GM12874 (cell line): ENCODE measurements around the gene OGFOD1.

Experiments used
- TF ChIP-seq, protein P1 (sequence below): IDR thresholded peaks from 2 replicates; pipeline ENCODE4 v1.5.1; 2011; ENCODE audit warnings: low read depth, mild to moderate bottlenecking, control low read depth, low read length, moderate library complexity; ENCODE audit not compliant: insufficient read depth

OGFOD1 gene

DNA sequence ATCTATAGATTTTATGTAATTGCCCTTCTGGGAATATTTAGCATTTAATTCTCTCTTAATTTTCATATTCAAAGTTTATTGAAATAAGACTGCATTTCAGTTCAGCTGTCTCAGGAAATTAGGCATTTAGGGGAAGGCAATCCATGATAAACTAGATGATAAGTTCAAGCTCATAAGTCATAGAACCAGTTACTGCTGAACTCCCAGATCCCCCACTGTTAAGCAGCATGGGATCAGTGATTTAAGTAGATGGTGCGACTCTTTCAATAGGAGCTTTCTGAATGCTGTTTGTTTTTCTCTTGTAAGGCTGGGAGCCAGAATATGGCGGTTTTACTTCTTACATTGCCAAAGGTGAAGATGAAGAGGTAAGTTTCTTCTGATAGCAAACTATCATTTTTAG lies 23.8 kb downstream of the OGFOD1 start:
- TF ChIP-seq, protein P1, sequence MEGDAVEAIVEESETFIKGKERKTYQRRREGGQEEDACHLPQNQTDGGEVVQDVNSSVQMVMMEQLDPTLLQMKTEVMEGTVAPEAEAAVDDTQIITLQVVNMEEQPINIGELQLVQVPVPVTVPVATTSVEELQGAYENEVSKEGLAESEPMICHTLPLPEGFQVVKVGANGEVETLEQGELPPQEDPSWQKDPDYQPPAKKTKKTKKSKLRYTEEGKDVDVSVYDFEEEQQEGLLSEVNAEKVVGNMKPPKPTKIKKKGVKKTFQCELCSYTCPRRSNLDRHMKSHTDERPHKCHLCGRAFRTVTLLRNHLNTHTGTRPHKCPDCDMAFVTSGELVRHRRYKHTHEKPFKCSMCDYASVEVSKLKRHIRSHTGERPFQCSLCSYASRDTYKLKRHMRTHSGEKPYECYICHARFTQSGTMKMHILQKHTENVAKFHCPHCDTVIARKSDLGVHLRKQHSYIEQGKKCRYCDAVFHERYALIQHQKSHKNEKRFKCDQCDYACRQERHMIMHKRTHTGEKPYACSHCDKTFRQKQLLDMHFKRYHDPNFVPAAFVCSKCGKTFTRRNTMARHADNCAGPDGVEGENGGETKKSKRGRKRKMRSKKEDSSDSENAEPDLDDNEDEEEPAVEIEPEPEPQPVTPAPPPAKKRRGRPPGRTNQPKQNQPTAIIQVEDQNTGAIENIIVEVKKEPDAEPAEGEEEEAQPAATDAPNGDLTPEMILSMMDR: no peak

DNA sequence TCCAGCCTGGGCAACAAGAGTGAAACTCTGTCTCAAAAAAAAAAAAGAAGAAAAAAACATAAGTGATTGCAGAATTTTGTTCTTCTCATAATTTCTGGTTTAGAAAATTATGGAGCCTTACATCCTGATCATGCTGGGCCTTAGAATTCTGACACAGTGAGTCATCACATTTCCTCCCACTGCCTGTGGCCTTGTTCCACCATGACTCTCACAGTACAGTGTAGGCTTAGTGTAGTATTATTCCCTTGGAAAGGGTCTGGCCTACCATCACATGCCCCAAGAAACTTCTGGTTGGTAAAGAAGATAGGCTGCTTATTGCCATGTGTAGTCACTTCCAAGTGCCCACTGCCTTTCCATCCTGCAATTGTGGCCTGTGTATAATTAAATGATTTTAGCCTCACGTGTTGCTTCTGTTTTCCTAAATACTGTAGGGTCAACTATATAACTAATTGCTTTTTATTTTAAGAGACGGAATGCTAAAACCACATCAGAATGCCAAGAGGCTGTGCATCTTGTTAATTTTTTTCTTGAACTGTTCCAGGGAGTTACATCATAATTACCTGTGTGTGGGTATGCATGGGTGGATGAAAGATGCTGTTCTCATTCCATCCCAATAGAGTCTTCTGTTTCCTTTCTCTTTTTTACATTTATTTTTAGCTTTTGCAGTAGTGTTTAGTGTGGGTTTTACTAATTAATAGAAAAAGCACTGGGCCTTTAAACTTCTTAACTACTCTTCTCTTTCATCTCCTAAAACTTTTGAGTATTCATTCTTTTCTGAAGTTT lies 25.9 kb downstream of the OGFOD1 start:
- TF ChIP-seq, protein P1: no peak

DNA sequence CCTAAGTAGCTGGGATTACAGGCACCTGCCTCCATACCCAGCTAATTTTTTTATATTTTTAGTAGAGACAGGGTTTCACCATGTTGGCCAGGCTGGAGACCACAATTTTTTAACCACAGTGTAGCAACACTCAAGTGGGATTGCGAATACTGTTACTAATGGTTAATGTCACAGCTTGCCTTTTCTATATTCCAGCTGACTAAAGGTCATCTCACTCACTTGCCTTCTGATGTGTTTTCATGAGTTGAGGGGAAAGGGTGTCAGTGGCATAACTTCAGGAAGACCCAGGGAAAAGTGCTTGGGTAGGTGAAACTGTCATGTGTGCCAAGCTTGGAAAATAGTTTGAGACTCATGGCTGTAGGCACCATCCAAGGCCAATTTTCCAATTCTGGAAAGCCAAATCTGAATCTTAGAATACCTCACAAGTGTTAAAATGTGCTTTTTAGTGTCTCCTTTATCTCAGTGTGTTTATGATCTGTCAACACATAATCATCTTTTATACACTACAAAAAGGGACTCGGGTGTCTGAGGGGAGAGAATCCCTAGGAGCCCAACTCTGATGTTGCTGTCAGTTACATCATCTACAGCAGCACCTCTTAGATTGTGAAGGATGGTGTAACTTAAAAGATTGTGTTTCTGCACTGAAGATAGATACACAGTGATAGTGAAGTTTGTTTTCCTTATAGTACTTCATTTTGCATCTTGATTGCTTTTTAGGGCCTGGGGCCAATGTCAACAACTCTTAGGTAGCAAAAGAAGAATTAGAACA lies 27.1 kb downstream of the OGFOD1 start:
- TF ChIP-seq, protein P1: no peak

GRCh38 chr16:56479469-56479868 lies 28.1 kb downstream of the OGFOD1 start:
- TF ChIP-seq, protein P1: no peak

- TF ChIP-seq, protein P1: no peak
Measured at GRCh38 chr16:56480776-56481467, 29.6 kb downstream of the OGFOD1 start.

- TF ChIP-seq, protein P1: no peak
Measured at GRCh38 chr16:56481468-56482122, 30.2 kb downstream of the OGFOD1 start.

DNA sequence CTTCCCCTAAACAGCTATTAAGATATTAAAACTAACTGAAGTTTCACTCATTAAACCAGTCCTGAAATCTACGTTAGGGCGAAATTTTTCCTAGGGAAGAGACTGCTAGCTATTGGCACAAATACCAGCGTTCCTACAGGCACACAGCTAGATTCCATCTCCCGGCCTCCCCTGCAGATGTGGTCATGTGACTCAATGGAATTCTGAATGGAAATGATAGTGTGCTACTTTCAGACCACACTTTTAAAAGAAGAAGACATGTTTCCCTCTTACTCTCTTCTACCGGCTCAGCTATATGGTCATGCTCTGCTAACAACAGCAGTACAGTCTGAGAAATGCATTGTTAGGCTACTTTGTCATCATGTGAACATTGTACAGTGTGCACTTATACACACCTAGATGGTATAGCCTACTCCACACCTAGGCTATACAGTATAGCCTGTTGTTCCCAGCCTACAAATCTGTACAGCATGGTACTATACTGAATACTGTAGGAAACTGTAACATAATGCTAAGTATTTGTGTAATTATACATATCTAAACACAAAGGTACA lies 31.4 kb downstream of the OGFOD1 start:
- TF ChIP-seq, protein P1: no peak
